NCI-H526 (cell line): ENCODE measurements around the gene GLRA3.
"Not testable (repeated sequence)": the region's sequence is repeated elsewhere in the genome, so short reads cannot be mapped to it uniquely, and the experiment has no call there.

Experiments
- DNase-seq, 2 experiments: peaks; one replicate each; lab custom pipeline; 2025; lab: John Stamatoyannopoulos, UW

GLRA3 gene

DNA sequence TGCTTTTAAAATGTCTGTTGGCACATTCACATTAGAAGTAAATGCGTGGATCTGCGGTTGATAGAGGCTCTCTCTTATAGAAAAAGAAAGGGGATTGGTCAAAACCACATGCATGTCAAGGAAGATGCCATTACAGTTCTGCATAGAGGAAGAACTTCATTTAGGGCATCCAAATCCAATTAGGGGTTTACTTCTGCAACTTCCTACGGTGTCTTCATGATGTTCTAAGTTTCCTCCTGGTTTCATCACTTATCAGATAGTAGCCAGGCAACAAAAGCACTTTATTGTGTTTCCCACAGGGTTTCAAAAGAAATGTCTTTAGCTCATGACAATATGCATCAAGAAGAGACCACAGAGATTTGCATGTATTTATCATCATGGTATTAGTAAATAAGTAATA lies 170.8 kb downstream of the GLRA3 start:
- DNase-seq, result no peak

DNA sequence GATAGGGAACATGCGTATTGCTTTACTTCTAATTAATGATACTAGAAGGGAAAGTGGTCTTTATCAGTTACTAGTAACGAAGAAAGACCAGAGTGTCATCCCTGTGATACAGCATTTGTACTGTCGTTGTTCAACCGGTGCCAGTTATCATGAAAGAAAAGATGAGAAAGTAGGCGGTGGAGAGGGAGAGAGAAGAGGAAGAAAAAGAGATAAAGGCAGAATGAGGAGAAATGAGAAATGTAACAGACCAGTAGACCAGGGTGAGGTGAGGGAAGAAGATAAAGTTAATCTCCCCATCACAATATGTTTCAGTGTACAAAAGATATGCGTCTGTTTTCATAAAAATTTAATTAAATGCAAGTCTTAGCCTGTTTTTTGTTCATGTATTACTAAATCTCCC lies 171.6 kb downstream of the GLRA3 start:
- DNase-seq, result no peak

DNA sequence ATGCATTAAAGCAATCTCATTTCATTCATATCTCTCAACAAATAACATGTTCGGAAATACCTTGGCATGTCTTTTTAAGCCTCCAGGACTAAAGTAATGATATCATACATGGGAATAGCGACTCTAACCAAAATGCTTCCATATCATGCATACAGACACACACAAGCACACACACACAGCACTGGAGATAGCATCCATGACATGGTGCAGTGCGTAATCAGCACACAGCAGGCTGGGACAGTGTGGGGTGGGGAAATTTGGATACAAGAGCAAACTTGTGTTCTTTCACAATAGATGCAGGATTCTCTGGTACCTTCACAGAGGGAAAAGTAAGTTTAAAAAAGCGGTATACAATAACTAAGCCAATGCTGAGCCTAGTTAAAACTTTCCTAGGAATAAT lies 174.4 kb downstream of the GLRA3 start:
- no peak for DNase-seq

DNA sequence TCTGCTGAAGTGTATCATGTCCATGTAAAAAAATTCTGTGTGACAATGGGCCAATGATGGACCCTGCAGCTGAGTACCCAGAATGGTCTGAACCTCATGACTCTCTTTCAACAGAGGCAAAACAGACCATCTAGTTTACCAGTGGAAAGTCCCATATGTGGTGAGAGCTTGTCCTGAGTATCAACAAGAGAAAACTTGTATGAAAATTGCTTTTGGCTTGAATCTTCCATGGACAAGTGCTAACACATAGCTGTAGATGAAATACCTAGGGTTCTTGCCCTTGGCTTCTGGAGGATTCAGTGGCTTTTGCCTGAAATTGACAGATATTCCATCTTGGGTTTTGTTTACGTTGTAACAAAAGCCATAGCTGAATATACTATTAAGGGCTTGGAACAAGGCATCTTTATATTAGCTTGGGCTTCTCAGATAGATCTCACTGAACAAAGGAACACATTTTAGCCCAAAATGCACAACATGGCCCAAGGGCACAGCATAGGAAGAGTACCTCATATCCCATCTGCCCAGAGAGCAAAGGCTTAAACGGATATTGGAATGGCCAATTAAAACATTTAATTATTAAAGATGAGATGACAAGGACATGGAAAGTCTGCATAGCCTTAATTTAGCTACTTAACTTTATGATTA lies 178.2 kb downstream of the GLRA3 start:
- no peak for DNase-seq

DNA sequence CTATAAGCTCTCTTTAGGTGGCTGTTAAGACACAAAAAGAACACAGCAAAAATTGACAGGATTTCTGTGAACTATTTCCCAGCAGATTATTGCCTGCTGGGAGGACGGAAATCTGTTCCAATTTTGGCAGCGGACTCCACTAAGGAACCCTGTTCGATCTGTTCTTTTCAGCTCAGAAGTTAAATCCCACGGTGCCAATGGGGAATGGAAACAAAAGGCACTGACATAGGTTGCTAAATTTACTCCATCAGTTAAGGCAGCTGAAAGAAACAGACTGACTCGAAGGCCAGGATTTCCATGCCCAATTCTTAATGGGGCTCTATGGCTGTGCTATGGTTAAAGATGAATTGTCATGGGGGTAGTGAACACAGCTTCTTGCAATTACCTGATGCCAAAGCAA lies 180.2 kb downstream of the GLRA3 start:
- DNase-seq, result no peak

DNA sequence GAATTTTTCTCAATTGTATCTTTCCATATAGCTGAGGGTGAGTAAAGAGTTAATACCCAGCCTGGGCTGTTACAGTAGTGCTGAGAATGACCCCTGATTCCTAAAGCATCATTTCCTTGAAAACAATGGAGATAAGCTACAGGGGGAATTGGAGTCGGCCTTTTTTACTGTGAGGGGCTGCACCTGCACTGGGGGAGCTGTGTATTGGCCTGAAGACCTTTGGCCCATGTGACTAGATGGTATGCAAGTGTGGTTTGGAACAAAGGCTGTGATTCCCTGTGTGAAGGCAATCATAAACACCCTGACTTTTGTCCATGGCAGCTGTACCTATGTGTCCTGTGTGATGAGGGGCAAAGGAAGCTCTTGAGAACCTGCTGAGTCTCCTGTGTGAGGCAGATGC lies 182.7 kb downstream of the GLRA3 start:
- DNase-seq, result no peak

DNA sequence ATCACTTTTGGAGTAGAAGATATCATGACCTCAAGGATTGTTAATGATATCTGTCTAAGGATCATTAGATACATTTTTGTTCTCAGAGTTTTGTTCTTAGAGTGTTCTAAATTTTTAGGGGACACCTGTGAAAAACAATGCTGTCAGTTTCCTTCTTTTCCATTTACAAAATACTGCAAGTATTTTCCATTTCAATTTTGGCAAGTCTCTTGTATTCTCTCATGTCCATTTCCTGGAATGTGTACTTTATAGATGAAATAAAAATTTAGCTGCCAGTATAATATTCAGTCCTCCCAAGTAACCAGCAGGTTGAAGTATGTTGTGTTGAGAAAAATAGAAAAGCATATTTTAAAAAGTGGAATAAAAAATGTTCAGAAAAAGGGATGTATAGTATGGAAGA lies 188.9 kb downstream of the GLRA3 start:
- no peak for DNase-seq

DNA sequence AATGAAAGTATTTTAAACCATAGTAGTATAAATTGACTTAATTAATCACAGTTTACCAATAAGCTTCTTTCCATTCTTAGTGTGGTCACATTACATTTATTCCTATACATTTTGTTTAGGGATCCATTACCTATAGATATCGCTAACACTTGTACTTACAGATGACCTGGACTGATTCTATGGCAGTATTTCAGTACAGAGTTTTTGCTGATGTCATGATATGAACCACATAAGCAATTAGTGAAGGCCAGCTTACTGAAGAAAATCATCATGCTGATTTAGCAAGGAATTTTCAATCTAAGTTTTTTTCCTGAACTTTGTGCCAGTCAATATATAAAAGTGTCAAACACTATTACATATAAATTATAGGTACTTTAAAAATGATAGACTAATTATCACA lies 193.3 kb downstream of the GLRA3 start:
- DNase-seq, result no peak

DNA sequence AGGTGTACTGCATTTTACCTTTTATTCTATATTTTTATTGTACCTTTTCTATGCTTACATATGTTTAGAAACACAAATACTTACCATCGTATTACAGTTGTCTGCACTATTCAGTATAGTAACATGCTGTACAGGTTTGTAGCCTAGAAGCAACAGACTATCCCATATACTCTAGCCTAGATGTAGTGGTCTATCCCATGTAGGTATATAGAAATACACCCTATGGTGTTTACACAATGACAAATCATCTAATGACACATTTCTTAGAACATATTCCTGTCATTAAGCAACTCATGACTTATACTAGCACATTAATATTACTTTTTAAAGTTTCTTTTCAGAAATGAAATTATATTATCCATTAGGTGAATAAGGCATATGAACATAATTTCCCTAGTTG lies 195.6 kb downstream of the GLRA3 start:
- DNase-seq, result no peak

DNA sequence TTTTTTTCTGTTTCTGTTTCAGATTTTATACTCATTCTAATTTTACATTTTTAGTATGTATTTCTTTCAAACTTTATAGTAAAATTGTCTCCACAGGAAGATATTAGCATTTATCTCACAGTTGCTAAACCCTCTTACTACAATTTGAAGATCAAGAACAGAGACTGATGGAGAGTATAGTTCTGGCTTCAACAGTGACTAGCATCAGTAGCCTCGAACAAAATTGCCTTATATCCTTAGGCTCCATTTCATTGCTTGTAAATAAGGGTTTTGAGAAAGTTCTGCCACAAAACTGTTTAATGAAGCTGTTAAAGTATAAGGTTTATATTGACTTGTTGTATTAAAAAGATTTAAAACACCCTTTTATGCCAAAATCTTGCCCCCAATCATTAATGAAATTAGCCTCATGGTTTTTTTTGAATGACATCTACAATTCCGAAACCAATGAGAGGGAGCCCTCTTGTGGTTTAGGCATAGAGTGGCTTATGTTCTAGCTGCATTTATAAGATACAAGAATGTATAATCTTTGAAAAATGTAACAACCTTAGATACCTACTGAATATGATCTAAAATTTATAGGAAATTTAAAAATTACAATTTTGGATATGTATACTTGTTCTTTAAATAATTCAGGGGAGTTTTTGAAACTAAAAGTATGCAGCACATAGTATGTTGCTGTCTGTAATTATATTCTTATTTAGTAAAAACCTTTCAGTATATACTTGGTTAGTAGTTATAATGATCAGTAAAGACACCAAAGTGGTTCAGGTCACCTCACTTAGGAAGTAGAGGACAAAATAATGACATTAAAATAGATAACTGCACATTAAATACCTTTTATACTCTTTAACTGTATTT lies 196.9 kb downstream of the GLRA3 start:
- DNase-seq, result peak in 1 of 2 experiments; percentile 39

DNA sequence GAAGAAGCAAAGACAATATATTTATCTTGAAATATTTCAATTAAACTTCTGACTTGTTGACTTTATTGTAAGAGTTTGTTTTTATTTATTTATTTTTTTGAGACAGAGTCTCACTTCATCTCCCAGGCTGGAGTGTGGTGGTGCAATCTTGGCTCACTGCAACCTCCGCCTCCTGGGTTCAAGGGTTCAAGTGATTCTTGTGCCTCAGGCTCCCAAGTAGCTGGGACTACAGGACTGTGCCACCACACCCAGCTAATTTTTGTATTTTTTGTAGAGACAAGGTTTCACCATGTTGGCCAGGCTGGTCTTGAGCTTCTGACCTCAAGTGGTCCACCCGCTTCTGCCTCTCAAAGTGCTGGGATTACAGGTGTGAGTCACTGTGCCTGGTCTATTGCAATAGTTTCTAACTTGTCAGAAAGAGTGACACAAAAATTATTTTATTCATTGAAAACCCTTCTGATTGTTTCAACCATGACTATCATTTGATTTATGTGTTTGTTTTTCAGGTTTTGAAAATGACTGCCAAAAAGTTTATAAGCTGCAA lies 199.1 kb downstream of the GLRA3 start:
- not testable (repeated sequence) for DNase-seq

DNA sequence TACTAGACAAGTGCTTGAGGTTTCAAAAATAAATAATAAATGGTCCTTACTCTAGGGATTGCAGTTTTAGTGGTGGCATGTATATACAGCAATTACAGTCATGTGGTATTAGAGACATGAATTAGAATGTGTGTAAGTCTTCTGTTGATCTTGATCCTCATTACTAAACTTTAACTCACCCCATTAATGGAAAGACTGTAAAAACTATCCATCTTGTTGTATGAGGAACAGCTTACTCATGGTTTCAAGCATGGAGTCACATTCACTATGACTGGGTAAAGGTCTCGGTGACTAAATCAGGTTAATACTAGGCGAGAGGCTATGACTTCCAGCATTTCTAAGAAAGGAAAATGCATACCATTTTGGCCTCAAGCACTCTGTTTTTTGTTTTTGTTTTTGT lies 199.8 kb downstream of the GLRA3 start:
- no peak for DNase-seq

DNA sequence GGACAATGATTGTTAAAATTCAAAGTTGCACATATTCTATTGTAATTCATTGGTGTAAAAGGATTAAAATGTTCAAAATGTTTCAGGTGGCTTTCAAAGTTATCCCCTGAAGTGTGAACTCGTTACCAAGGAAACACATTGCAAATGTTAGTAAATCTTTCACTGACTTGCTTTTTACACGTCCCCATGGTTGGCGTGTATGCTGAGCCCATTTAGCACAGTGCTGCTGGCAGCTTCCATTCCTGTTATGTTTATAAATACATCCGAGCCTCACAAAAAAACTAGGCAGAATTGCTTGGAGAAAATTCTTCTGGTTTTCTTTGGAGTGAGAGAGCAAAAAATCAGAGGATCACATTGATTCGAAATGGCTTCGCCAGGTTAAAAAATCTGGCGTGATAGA lies 200.9 kb downstream of the GLRA3 start:
- DNase-seq, result no peak

DNA sequence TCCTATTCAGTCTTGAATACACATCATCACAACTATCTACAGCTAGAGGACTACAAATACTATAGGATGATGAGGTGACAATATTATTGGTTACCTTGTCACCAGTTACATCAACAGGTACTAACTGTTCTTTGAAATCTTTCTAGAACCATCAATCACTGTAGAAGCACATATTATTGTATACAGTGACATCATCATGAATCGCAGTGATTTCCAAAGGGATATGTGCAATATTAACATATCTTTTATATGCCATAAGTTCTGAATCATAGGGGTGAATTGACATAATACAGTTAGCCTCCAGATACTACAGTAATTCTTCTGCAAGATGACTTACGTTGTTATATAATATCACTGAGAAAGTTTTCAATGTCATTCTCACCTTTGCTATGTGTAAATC lies 201.6 kb downstream of the GLRA3 start:
- no peak for DNase-seq

DNA sequence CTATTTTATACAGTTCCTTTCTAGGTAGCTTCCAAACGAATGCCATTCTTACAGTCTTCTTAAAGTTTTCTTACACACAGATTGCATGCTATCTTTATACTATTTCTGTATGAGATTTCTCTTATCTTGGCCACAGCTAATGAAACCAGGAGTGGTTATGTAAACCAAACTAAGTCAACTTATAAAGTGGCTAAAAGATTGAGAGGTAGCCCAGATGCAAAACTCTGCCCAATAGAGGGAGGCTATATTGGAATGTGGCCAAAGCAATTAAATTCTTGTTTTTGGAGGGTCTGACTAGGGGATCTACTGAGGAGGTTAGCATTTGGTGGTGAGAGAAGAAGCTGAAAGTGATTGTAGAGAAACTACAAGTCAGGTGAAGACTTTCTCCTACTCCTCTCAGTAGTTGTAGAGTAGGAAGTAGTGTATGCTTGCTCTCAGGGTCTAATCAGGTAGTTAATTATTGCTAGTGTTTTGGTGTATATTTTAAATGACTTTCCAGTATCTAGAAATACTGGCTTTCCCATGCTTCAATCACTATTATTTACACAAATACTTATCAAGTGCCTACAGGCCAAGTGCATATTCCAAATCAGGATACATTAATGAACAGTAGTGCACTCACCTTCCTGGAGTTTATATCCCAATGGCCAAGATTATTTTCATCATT lies 202.6 kb downstream of the GLRA3 start:
- no peak for DNase-seq

DNA sequence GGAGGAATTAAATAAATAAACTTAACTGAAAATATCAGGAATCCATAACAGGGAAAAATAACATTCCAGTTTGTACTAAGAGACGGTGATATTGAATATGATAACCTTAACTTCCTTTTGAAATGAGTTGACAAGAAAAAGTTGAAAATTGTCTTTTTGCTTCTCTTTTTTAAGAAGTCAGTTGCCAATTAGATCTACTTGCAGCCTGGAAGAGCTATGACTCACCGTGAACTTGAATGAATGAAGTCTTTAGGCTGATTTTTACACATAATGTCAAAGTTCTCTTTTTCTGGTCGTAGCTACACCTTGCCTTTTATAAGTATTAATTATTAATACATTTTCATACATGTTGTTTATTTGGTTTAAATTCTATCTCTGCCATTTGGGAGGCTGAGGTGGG lies 212.4 kb downstream of the GLRA3 start:
- no peak for DNase-seq

DNA sequence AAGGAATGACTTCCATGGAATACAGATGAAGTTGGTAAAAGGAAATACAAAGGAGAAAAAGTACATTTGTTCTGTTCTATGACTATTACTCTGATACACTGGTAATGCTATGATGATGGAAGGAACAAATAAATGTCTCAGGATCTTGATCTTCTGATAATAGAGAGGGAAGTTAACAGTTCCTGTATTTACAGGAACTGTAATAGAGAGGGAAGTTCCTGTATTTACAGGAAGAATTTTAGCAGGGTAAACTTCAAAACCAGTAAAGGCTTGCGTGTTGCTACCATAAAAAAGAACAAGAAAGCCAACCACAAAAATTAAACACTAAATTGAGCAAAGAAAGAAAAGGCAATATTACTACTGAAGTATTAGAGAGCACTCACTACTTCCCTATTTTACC lies 215.1 kb downstream of the GLRA3 start:
- DNase-seq, result no peak

DNA sequence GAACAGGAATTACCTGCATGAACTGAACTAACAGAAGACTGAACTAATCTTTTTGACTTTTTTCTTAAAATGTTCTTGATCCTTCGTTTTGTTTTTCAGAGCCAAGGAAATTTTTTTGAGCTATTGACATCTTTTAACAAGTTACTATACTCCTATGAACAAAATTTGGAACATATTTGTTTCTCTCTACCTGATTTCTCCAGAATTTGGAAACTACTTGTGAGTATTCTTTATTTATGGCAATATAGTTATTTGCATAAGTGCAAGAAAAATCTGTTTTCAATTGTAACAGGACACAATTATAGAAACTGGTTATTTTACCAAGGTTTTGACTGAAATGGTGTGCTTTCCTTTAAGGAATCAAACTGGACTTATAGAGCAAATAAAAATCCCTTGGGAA lies 217.3 kb downstream of the GLRA3 start:
- DNase-seq, result no peak

DNA sequence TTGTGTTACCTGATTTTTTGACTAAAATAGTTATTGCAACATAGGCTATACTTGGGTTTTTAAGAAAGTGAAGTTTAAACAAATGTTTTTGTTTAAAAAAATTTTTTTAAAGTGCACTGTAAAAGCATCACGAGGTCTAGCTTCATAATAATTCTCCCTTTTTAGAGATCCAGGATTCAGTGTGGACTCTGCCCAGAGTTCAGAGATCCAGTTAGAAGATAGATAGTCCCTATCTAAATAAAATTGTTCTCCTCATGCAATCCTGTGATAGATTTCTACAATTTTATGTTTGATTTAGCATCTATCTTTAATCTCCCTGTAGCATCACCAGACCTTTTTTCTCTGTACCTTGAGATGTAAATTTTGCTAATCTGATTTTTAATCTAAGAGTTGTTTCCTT lies 221.3 kb downstream of the GLRA3 start:
- DNase-seq, result no peak

DNA sequence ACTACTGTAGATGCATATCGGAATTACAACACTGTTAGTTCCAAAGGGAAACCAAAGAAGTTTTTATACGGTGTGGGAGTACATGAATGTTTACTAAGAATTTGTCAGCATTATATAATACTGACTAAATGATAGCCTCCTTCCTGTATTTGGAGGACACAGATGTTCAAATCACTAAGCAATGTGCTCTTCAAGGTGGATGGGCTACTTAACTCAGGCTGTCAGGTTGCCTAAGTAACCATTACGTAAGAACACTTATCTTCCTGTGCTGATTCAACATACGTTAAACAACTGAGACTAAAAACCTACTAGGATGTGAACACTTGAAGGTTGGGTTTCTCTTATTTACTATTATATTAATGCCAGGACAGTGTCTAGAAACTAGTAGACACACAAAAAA lies 224.8 kb downstream of the GLRA3 start:
- no peak for DNase-seq

DNA sequence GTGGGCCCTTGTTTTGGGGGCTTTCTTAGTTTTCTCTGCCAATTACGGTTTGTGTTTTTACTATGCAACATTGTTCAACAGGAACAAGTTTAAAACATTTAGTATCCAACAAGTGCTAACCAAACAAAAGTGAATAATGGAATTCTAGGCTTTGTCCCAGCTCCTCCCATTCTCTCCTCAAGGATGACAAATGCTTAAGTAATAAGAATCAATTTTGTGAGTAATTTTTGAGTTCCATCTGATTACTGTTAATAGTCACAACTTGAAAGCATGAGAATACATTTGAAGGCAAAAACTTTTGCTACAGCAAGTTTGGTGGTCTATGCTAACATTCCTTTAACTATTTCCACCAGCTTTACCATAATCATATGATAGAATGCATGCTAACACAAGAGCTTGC lies 228.7 kb downstream of the GLRA3 start:
- no peak for DNase-seq

DNA sequence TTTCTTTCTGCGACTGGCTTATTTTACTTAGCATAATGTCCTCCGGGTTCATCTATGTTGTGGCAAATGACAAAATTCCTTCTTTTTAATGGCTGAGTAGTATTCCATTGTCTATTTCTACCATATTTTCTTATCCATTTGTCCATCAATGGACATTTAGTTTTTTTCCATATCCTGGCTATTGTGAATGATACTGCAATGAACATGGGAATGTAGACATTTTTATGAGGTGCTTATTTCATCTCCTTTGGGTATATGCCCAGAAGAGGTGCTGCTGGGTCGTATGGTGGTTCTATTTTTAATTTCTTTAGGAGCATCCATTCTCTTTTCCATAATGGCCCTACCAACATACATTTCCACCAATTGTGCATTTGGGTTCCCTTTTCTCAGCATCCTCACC lies 230.2 kb downstream of the GLRA3 start:
- DNase-seq, result no peak

DNA sequence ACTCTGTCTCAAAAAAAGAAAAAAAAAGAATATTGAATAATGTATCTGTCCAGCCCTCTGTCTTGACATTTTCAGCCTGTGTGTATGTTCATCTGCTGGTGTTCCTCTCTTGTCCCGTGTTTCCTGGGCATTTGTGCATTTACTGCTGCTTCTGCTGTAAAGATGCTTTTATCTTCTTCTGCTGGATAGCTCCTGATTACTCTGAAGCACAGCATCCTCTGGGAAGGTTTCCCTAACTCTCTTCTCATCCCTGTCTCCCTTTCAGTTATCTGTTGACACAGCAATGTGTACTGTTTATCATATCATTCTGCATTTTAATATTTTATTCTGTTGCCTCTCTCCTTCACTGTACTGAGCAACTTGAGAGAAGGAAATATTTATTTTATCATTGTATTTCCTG lies 232.5 kb downstream of the GLRA3 start:
- no peak for DNase-seq
